HG02642 (cell line): Measurements from ENCODE around the gene ARL8A.
"Not testable (repeated sequence)": the region's sequence is repeated elsewhere in the genome, so short reads cannot be mapped to it uniquely, and the experiment has no call there.

ENCODE experiments used
- ATAC-seq: cut with Tn5 transposase; IDR thresholded peaks from one replicate; pipeline ENCODE4 v1.9.1; 2021; ENCODE audit warnings: mild to moderate bottlenecking; ENCODE audit not compliant: unreplicated experiment, poor library complexity

ARL8A gene

GRCh38 chr1:202160377-202160940, 15.9 kb upstream of the ARL8A start, which contains the start of gene PTPN7:
Gene PTPN7, minus strand, starts transcription at chr1:202160602. Its CDS starts 1,200 bp downstream, at chr1:202159402.
- ATAC-seq: peak; percentile 55

DNA sequence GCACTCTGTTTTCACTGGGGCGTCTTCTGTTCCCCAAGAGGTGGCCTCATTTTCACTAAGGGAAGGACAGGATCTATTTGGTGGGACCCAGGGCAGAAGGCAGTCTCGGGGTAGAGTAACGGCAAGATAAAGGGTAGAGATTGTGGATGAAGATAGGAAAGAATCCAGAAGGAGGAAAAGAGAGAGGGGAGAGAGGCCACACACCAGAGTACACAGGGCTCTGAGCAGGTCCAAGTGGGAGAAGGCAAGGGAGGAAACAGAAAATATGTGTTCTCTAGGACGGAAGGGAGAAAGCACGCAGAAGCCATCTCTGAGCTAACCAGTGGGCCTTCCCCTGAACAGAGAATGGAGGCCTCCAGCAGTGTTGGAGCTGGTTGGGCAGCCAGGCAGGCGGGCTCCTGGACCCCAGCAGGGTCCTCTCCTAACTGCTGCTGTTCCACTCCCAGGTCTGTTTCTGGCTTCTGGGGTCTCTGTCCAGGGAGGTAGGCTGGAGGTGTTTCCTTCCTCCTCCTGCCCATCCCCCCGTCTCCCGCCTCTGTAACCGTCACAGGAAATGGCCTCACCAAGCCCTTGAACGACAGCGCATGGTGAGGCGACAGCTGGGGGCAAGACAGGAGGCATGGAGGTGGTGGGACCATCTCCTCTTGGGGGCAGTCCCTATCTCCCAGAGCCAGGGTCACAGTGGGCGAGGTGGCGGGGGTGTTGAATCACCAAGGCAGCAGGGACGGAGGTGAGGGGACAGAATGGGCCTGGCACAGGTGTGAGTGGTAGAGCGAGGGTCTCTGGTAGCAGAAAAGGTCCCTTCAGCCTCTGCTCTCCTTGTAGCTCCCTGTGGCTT, 15.2 kb upstream of the ARL8A start:
- no peak for ATAC-seq

- ATAC-seq: no peak
Observed at GRCh38 chr1:202158810-202159533, 14.4 kb upstream of the ARL8A start.

- no peak for ATAC-seq
Observed at GRCh38 chr1:202157945-202158344, 13.4 kb upstream of the ARL8A start.

- no peak for ATAC-seq
Observed at GRCh38 chr1:202156590-202156989, 12.1 kb upstream of the ARL8A start.

GRCh38 chr1:202155478-202156021, 11.0 kb upstream of the ARL8A start:
- ATAC-seq: no peak

DNA sequence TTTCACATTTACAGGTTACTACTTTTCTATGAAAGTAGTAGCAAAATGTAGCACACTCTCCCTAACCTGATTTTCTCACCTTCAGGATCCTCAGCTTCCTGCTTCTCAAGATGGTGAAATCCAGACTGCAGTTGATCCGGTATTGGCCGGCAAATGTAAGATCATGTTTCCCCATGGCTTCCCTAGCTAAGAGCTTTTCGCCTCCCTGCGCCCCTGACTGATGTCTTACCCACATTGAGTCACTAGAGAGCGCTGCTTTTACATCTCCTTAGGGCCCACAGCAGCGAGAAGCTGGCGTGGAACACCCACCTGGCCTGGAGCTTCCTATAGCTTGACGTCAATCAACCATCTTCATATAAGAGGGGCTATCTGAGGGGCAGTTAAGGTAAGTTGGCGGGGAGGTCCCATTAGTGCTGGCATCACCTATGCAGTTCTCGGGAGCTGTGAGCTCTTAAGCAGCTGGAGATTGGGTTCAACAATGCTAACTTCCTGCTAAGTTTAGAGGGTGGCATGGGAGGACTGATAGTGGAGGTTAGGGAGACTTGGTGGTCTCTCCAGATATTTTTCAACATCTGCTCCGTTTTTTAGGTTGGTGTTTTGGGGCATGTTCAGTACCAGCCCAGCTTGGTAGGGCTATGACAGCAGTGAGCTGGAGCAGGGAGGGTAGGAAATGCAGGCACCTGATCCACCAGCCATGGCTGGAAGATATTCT, 10.4 kb upstream of the ARL8A start:
- no peak for ATAC-seq

DNA sequence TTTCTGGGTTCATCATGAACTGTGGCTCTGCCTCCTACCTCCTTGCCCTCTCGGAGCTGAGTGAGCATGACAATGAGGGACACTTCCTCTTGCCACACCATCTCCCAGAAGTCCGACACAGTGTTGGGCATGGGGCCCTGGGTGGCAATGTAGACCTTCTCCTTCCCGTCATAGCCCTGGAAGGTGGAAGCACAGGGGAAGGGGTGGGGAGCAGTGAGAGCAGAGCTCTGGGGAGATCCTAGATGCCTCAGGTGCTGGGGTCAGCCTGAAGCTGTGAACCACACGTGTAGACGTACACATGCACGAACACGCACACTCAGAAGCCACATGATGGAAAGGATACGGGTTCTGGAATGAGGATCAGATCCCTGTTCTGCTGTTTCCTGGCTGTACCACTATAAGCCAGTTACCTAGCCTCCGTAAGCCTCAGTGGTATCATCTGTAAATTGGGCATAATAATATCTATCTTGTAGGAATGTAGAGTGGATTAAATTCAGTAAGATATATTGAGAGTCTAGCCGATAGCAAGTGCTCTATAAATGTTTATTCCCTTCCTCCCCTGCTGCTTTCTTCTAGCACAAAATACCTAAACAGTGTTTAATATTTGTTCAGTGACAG, 9.7 kb upstream of the ARL8A start:
- no peak for ATAC-seq

DNA sequence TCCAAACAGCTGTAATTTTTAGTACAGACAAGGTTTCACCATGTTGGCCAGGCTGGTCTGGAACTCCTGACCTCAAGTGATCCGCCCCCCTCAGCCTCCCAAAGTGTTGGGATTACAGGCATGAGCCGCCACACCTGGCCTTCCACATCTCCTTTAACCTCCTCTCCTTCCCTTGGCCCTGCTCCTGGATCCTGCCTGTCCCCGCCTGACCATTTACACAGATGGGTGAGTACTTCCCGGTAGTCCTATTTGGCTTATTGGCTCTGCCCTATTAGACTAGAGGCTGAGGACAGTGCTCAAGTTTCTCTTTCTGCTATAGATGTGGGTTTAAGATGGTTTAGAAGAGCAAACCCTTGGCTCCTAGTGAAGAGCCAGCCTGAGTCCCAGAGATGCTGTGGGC, 8.7 kb upstream of the ARL8A start:
- ATAC-seq: no peak

DNA sequence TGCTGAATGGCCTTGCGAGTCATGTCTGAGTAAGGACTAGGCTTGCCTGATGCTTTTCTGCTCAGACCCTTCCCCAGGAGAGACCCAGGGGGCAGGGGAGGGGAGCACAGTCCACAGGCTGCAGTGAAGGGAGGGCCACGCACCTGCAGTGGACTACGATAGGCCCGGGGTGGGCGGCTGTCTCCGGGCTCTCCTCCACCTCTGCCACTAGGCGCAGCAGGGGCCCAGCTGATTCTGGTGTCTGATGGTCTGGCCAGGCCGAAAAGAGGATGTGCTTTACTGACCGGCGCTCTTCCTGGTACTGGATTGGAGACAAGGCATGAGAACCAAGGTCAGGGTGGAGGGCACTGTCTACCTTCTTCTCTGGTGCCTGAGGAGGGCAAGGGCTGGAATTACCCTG, 7.9 kb upstream of the ARL8A start:
- no peak for ATAC-seq

DNA sequence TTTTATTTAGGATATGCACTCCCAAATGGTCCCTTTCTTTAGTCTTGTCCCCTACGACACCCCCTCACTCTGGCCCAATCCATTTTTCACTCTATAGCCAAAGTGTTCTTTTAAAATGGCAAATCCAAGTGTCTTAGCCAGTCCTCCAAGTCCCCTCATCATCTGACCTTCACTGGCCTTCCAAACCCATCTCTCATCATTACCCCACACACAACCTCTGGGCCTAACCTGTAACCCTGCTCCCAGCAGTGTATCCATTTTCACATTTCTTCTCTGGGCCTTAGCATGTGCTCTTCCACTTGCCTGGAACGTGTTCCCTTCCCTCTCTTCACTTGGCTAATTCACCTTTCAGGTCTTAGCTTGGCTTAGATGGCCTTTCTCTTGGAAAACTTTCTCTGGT, 6.5 kb upstream of the ARL8A start:
- ATAC-seq: no peak

DNA sequence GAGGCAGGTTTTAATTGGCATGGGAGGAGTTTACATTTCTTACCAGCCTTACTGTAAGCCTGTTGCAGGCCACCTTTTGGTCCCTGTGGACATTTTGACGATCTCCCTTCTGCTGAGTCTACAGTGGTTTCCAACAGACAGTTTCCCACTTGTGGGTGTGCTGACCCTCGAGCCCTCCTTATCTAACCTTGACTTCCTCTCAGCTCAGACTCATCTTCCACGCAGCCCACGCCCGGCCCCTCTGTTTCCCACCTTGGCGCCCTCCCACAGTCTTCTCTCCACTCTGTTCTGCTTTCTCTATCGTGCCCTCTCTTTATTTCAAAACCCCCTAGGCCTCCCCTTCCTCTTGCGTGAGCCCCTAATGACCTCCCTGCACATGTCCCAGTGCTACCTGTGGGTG, 6.1 kb upstream of the ARL8A start:
- ATAC-seq: no peak

GRCh38 chr1:202150187-202150586, 5.7 kb upstream of the ARL8A start:
- ATAC-seq: no peak

- no peak for ATAC-seq
Observed at GRCh38 chr1:202149566-202149965, 5.0 kb upstream of the ARL8A start.

DNA sequence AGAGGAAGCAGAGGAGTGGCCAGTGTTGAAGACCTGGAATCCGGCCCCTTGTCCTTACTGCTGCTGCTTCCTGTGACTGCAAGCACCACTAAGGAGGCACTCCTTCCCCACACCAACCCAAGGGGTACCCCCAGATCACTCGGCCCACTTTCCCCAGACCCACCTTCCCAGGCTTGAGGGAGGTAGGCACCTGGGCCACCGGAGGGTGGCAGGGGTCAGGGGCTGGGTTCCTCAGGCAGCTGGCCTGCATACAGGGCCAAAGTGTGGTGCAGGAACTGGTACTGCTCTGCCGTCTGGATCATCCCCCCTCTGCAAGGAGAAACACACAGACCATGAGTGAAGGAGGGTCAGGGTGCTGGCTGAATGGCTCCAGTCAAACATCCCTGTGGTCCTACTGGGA, 3.9 kb upstream of the ARL8A start:
- ATAC-seq: no peak

GRCh38 chr1:202146993-202147392, 2.5 kb upstream of the ARL8A start:
- no peak for ATAC-seq

- no peak for ATAC-seq
Observed at GRCh38 chr1:202146279-202146678, 1.7 kb upstream of the ARL8A start.

- not testable (repeated sequence) for ATAC-seq
Observed at GRCh38 chr1:202145744-202146140, 1.2 kb upstream of the ARL8A start.

DNA sequence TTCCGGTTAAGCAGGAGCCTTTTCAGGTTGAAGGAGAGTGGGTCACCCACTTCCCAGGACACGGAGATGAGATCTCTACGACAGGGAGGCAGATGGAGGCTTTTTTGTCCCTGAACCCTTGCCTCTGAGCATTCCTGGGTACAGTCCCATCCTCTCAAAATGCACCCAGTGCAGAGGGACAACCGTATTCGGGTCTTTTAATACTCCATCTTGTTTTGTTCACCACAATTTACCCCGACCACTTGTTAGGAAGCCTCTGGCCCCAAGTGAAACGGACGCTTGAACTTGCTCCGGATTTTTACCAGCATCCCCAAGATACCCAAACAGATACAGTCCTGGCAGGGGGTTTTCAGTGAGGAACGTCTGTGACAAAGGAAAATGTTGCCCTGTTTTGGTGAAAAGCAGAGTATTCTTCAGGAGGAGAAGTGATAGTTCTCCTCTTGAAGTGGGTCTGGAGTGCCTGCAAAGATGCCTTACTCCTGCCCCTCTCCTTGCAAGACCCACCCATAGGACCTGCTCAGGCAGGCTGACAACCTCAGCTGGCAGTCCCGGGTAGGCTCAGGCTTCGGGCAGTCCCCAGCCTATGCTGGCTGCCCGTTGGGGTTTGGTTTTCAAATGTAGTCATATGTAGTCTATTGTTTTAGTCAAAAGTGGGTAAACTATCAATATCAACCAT, 669 bp upstream of the ARL8A start:
- ATAC-seq: no peak
